Tongue (tissue), 2 donors: ENCODE measurements around the gene DHX30. TPM values are rescaled to one million over a fixed set of nuclear protein-coding genes. Genes with fewer than 3 reads are reported as not detected.
"Not testable (repeated sequence)": the region's sequence is repeated elsewhere in the genome, so short reads cannot be mapped to it uniquely, and the experiment has no call there.

Experiments
- DNase-seq: peaks from one replicate; pipeline ENCODE4 v3.0.0-alpha.2; 2015
- total RNA-seq: library from RNA; depleted of rRNA; stranded (reverse); fragments of >200 nt; gene quantifications from one replicate; pipeline ENCODE4 v1.2.3, GENCODE V29; 2014

DHX30 gene
- total RNA-seq, 1 donor from 2014 or later = 63.9 TPM

DNA sequence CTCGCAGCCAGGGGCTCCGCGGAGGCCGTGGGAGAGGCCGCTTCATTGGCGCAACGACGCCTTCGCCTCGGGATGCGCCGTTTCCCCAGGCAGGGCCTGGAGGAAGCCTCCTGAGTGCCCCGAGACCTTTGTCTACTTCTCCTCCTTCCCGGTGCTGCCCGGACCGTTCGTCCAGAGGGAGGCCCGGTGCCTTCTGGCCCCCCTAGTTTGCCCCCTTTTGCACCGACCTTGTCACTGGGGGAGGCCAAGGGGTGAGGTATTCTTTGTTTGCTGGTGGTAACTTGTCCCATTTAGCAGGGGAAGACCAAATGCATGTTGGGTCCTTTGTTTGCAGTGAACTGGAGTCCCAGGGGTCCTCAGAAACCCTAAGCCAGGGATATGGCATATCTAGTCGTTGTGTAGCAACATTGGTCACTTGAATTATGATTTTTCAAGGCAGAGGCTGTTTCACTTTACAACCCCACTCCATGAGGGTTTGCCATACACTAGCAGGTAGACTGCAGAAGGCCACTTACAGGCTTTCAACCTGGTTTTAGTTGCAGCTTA is 615 bp downstream of the DHX30 start:
- no peak for DNase-seq

GRCh38 chr3:47804577-47804976 is 1.6 kb downstream of the DHX30 start:
- no peak for DNase-seq

DNA sequence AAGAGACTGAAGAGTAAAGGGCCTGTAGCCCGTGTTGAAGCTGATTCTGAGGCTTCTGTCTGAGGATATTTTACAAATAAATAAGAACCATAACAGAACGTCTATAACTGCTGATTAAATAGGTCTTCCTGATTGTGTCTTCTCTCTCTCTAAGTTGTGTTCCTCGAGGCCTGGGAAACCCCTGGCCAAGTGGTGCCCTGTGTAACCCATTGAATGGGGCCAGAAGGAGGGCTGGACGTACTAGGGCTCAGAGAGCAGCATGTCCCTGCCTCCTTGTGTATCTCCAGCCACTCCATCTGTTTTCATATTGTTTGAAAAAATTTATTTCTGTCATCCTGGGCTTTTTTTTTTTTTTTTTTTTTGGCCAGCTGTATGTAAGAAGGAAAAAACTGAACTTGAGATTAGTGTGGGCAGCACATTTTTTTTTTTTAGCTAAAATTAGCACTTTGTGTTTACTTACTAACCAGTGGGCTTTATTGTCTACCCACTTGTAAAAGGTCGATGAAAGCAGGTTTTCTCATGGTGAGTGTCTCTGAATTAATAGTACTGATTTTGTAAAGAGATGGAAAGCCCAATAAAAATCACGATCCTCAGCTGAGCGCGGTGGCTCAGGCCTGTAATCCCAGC is 10.7 kb downstream of the DHX30 start:
- DNase-seq = no peak

- no peak for DNase-seq
Observed at GRCh38 chr3:47817609-47818008, 14.7 kb downstream of the DHX30 start.

GRCh38 chr3:47824541-47825473 is 21.9 kb downstream of the DHX30 start:
- peak; percentile 89 for DNase-seq

DNA sequence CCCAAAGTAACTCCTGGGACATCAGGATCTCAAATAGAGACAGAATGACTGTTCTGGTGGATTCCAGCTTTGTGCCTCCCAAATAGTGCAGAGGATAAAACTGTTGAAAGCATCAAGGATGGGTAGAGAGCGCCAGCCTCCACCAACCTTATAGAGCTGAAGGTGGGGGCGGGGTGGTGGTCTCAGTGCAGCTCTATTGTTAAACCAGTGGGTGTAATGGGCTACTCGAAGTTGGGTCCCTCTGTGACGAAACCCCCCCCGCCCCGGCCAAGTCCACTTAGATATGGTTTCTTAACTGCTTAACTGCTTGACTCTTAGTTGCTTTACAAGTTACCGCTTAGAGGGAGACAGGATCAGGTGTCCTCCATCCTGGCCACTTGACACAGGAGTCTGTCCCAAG is 22.7 kb downstream of the DHX30 start:
- DNase-seq = no peak

DNA sequence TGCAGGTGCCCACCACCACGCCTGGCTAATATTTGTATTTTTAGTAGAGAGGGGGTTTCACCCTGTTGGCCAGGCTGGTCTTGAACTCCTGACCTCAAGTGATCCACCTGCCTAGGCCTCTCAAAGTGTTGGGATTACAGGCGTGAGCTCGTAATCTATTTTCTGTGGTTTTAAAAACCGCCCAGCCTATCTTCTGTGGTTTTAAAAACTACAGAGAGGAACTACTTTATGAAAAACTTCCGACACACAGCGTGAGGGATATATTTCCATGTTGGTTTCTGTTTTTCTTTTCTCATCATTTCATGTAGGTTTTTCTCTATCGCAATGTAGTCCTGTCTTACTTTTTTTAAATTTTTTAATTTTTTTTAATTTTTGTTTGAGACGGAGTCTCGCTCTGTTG is 26.5 kb downstream of the DHX30 start:
- not testable (repeated sequence) for DNase-seq

- DNase-seq = no peak
Observed at GRCh38 chr3:47836986-47837385, 34.0 kb downstream of the DHX30 start.

GRCh38 chr3:47838503-47838902 is 35.6 kb downstream of the DHX30 start:
- no peak for DNase-seq

DNA sequence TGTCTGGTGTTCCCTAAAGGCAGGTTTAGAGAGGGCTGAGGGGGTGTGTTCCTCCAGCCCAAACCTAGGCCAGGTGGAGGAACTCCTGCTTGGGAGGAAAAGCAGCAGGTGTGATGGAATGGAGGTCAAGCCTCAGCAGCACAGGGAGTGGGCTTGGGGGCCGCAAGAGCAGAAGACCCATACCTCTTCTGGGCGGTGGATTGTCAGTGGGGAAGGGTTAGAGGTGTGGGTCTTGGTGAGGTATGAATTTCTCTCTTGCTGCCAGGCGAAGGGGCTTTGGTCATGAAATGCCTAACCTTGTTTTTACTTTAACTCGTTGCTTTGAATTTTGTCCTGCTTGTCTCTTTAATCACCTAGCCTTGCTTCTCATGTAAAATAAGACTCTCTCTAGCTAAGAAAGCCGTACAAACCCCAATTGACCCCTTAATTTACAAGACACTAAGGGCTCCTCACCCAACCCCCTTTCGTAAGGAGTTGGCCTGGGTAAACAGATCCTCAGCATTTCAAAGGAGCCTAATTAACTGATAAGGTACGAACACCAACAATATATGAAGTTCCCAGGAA is 38.9 kb downstream of the DHX30 start:
- DNase-seq = no peak

DNA sequence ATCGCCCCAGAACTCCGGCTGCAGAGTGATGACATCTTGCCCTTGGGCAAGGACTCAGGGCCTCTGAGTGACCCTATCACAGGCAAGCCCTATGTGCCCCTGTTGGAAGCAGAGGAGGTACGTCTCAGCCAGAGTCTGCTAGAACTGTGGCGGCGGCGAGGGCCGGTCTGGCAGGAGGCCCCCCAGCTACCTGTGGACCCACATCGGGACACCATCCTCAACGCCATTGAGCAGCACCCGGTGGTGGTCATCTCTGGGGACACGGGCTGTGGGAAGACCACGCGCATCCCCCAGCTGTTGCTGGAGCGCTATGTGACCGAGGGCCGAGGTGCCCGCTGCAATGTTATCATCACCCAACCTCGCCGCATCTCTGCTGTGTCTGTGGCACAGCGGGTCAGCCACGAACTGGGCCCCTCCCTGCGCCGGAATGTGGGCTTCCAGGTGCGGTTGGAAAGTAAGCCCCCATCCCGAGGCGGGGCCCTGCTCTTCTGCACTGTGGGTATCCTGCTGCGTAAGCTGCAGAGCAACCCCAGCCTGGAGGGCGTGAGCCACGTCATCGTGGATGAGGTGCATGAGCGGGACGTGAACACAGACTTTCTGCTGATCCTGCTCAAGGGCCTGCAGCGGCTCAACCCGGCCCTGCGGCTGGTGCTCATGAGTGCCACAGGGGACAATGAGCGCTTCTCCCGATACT is 43.4 kb downstream of the DHX30 start:
- DNase-seq = no peak

DNA sequence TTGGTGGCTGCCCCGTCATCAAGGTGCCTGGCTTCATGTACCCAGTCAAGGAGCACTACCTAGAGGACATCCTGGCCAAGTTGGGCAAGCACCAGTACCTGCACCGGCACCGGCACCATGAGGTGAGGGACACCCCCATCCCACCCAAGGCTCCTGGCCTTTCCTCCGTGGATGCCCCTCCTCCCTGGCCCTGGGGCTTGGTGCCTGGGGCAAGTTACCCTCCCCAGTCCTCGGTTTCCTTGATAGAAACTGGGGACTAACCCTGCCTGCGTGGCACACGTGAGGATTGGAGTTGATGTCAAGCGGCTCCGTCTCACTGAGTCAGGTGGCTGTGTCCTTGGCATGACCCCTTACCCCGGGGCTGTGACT is 43.9 kb downstream of the DHX30 start:
- no peak for DNase-seq

- no peak for DNase-seq
Observed at GRCh38 chr3:47847260-47847659, 44.3 kb downstream of the DHX30 start.

GRCh38 chr3:47847801-47848518 is 45.0 kb downstream of the DHX30 start:
- no peak for DNase-seq

DNA sequence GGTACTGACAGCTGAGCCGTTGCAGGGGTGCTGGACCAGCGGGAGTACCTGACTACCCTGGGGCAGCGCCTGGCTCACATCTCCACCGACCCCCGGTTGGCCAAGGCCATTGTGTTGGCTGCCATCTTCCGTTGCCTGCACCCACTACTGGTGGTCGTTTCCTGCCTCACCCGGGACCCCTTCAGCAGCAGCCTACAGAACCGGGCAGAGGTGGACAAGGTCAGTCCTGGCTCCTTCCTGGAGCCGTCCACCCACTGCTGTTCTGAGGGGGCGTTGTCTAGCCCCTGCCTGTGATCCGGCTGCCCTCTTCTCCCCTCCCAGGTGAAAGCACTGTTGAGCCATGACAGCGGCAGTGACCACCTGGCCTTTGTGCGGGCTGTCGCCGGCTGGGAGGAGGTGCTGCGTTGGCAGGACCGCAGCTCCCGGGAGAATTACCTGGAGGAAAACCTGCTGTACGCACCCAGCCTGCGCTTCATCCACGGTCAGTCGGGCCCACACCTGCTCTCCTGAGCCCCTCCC is 45.7 kb downstream of the DHX30 start:
- no peak for DNase-seq

DNA sequence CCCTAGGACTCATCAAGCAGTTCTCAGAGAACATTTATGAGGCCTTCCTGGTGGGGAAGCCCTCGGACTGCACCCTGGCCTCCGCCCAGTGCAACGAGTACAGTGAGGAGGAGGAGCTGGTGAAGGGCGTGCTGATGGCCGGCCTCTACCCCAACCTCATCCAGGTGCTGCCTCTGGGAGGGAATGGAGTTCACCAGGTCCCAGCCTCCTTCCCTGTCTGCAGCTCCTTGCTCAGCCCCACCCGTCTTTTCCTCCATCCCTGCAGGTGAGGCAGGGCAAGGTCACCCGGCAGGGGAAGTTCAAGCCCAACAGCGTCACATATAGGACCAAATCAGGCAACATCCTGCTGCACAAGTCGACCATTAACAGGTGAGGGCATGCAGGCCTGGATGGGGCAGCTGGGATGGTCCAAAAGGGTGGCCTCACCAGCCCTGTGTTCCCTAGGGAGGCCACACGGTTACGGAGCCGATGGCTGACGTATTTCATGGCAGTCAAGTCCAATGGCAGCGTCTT is 46.3 kb downstream of the DHX30 start:
- no peak for DNase-seq

DNA sequence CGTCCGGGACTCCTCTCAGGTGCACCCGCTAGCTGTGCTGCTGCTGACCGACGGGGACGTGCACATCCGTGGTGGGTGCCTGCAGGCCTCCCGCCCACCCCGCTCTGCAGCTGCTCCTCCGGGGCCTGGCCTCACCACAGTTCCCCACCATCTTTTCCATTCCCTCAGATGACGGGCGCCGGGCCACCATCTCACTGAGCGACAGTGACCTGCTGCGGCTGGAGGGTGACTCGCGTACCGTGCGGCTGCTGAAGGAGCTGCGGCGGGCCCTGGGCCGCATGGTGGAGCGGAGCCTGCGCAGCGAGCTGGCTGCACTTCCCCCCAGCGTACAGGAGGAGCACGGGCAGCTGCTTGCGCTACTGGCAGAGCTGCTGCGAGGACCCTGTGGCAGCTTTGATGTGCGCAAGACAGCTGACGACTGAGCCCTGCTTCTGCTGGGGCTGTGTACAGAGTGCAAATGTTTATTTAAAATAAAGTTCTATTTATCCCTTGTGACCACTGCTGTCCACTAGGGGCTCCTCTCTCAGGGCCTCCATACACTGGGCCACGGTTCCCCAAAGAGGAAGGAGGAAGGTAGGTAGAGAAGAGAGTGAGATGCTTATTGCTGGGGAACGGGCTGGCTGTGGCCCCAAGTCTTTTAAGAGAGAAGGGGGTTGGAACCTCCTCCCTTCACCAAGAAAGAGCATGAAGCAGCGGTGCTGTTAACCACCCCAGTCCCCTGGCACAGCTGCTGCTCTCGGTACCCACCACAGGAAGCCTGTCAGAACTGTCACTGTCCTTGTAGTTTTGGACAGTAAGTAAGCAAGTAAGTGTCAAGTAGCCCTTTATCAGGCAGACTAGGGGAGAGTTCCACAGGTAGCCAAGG is 47.0 kb downstream of the DHX30 start:
- peak; percentile 66 for DNase-seq

GRCh38 chr3:47850564-47851410 is 47.8 kb downstream of the DHX30 start:
- no peak for DNase-seq

GRCh38 chr3:47851888-47852603 is 49.1 kb downstream of the DHX30 start:
- DNase-seq = no peak
